Stimulated activated CD4-positive, alpha-beta T cell treated with anti-CD3 and anti-CD28 coated beads, TNF-alpha, amount 100 ng/mL, for 1 hour (primary cell): ENCODE measurements around the gene PFKFB3.
"Not testable (repeated sequence)": the region's sequence is repeated elsewhere in the genome, so short reads cannot be mapped to it uniquely, and the experiment has no call there.

ENCODE experiments used
- DNase-seq, 3 donors: peaks; one replicate each; pipeline ENCODE4 v3.0.0-alpha.2; 2020; ENCODE audit warnings: low read depth in 3 of 3, low spot score in 1 of 3

PFKFB3 gene

GRCh38 chr10:6234371-6234770 is 31.6 kb downstream of the PFKFB3 start:
- DNase-seq = no peak

GRCh38 chr10:6236349-6237198 is 33.8 kb downstream of the PFKFB3 start:
- DNase-seq = no peak

- no peak for DNase-seq
Measured at GRCh38 chr10:6237199-6237530, 34.4 kb downstream of the PFKFB3 start.

- DNase-seq = not testable (repeated sequence)
Measured at GRCh38 chr10:6238587-6239212, 36.0 kb downstream of the PFKFB3 start.

GRCh38 chr10:6239213-6239991 is 36.7 kb downstream of the PFKFB3 start:
- DNase-seq = peak; percentile 11 to 37 (median 35)

GRCh38 chr10:6240254-6240653 is 37.5 kb downstream of the PFKFB3 start:
- DNase-seq = no peak

GRCh38 chr10:6242089-6242488 is 39.4 kb downstream of the PFKFB3 start:
- no peak for DNase-seq

- no peak for DNase-seq
Measured at GRCh38 chr10:6244510-6244909, 41.8 kb downstream of the PFKFB3 start.

GRCh38 chr10:6247041-6247712 is 44.4 kb downstream of the PFKFB3 start:
- DNase-seq = no peak

- DNase-seq = not testable (repeated sequence)
Measured at GRCh38 chr10:6248908-6249307, 46.2 kb downstream of the PFKFB3 start.

- no peak for DNase-seq
Measured at GRCh38 chr10:6249698-6250097, 47.0 kb downstream of the PFKFB3 start.

- no peak for DNase-seq
Measured at GRCh38 chr10:6250745-6251144, 48.0 kb downstream of the PFKFB3 start.

GRCh38 chr10:6254201-6254600 is 51.5 kb downstream of the PFKFB3 start:
- no peak for DNase-seq

- DNase-seq = no peak
Measured at GRCh38 chr10:6255548-6256061, 52.9 kb downstream of the PFKFB3 start.

- DNase-seq = no peak
Measured at GRCh38 chr10:6256439-6256838, 53.7 kb downstream of the PFKFB3 start.

- no peak for DNase-seq
Measured at GRCh38 chr10:6259153-6259552, 56.4 kb downstream of the PFKFB3 start.

- DNase-seq = no peak
Measured at GRCh38 chr10:6260843-6261242, 58.1 kb downstream of the PFKFB3 start.

GRCh38 chr10:6267941-6268340 is 65.2 kb downstream of the PFKFB3 start:
- no peak for DNase-seq

GRCh38 chr10:6269432-6269831 is 66.7 kb downstream of the PFKFB3 start:
- no peak for DNase-seq

- peak; percentile 21 to 34 (median 31) for DNase-seq
Measured at GRCh38 chr10:6269953-6270867, 67.5 kb downstream of the PFKFB3 start.
